Peyer's patch (tissue), 4 donors: ENCODE data around the gene PSMD1. TPM values are rescaled to one million over a fixed set of nuclear protein-coding genes. Genes with fewer than 3 reads are reported as not detected.
"Not testable (repeated sequence)": the region's sequence is repeated elsewhere in the genome, so short reads cannot be mapped to it uniquely, and the experiment has no call there.

Experiments used
- DNase-seq, 3 donors: peaks; one replicate each; pipeline ENCODE4 v3.0.0-alpha.2; 2017 to 2019
- H3K27ac ChIP-seq, 4 donors: fragments of 200-600 bp; sonication (generic); one replicate each; pipeline ENCODE4 v1.5.1; 2016 to 2019
- H3K27me3 ChIP-seq, 2 donors: fragments of 200-600 bp; sonication (generic); one replicate each; pipeline ENCODE4 v1.5.1; 2019
- H3K36me3 ChIP-seq, 3 donors: fragments of 200-600 bp; sonication (generic); one replicate each; pipeline ENCODE4 v1.5.1; 2016 to 2019
- H3K4me1 ChIP-seq, 4 donors: fragments of 200-600 bp; sonication (generic); one replicate each; pipeline ENCODE4 v1.5.1; 2016 to 2019
- H3K4me3 ChIP-seq, 4 donors: fragments of 200-600 bp; sonication (generic); 1 replicate in 3 of 4; 2 replicates in 1 of 4; pipeline ENCODE4 v1.5.1; 2016 to 2019; ENCODE audit warnings: mild to moderate bottlenecking in 1 of 4
- H3K9me3 ChIP-seq, 4 donors: fragments of 200-600 bp; sonication (generic); one replicate each; pipeline ENCODE4 v1.5.1; 2016 to 2019; ENCODE audit warnings: mild to moderate bottlenecking in 1 of 4
- CTCF ChIP-seq, 6 experiments: fragments of 450-650 bp in 4 of 6; fragments of 200-600 bp in 2 of 6; sonication (generic) in 1 of 6; IDR thresholded peaks; one replicate each; pipeline ENCODE4 v1.5.1; 2017 to 2019; ENCODE audit warnings: antibody characterized with exemption in 6 of 6, mild to moderate bottlenecking in 3 of 6, moderate library complexity in 1 of 6
- POLR2A ChIP-seq, 2 donors: fragments of 450-650 bp; IDR thresholded peaks; one replicate each; pipeline ENCODE4 v1.5.1; 2017; ENCODE audit warnings: antibody characterized with exemption in 2 of 2, mild to moderate bottlenecking in 2 of 2, moderate library complexity in 2 of 2
- total RNA-seq, 4 donors: library from RNA; depleted of rRNA; stranded (reverse); fragments of >200 nt; gene quantifications; one replicate each; pipeline ENCODE4 v1.1.0, GENCODE V29; 2016

The PSMD1 gene
- total RNA-seq, 4 donors from 2014 or later = 89.1 to 116 (median 111) TPM

- no peaks in the 10 kb centered on the region for H3K4me1 ChIP-seq
- no peak overlapping the region for H3K27ac ChIP-seq
- TF ChIP-seq POLR2A (IDR thresholded peaks at IDR 0.05) (no peak), CTCF (IDR thresholded peaks at IDR 0.05) (no peak)
- H3K9me3 ChIP-seq = no peaks in the 10 kb centered on the region
- DNase-seq = no peak
- peaks cover 0 to 4% (median 0%) of the 10 kb centered on the region in 3 donors for H3K36me3 ChIP-seq
- no peaks in the 10 kb centered on the region for H3K27me3 ChIP-seq
- no peak overlapping the region for H3K4me3 ChIP-seq
Observed at GRCh38 chr2:231139796-231140195, 83.1 kb downstream of the PSMD1 start.

DNA sequence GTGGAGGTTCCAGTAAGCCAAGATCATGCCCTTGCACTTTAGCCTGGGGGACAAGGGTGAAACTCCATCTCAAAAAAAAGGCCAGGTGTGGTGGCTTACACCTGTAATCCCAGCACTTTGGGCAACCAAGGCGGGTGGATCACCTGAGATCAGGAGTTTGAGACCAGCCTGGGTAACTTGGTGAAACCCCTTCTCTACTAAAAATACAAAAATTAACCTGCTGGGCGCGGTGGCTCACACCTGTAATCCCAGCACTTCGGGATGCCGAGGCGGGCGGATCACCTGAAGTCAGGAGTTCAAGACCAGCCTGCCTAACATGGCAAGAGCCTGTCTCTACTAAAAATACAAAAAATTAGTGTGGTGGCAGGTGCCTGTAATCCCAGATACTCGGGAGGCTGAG, 84.1 kb downstream of the PSMD1 start:
- not testable (repeated sequence) for H3K4me3 ChIP-seq, H3K27me3 ChIP-seq, H3K9me3 ChIP-seq, H3K4me1 ChIP-seq, H3K36me3 ChIP-seq, H3K27ac ChIP-seq, DNase-seq

- no peak for DNase-seq
- H3K9me3 ChIP-seq = no peaks in the 10 kb centered on the region
- H3K36me3 ChIP-seq = peaks cover 0 to 31% (median 0%) of the 10 kb centered on the region in 3 donors
- H3K4me3 ChIP-seq = no peak overlapping the region
- no peaks in the 10 kb centered on the region for H3K27me3 ChIP-seq
- no peak overlapping the region for H3K27ac ChIP-seq
- no peaks in the 10 kb centered on the region for H3K4me1 ChIP-seq
- TF ChIP-seq POLR2A (IDR thresholded peaks at IDR 0.05) (no peak), CTCF (IDR thresholded peaks at IDR 0.05) (no peak)
Observed at GRCh38 chr2:231144896-231145295, 88.2 kb downstream of the PSMD1 start.

GRCh38 chr2:231146665-231147064, 90.0 kb downstream of the PSMD1 start:
- H3K36me3 ChIP-seq = peaks cover 0 to 34% (median 0%) of the 10 kb centered on the region in 3 donors
- TF ChIP-seq CTCF (IDR thresholded peaks at IDR 0.05) (no peak), POLR2A (IDR thresholded peaks at IDR 0.05) (no peak)

GRCh38 chr2:231152800-231153557, 96.3 kb downstream of the PSMD1 start:
- no peak overlapping the region for H3K4me3 ChIP-seq
- H3K36me3 ChIP-seq = peaks cover 0 to 36% (median 0%) of the 10 kb centered on the region in 3 donors
- TF ChIP-seq CTCF (IDR thresholded peaks at IDR 0.05) = no peak
- TF ChIP-seq POLR2A (IDR thresholded peaks at IDR 0.05) = no peak
- no peak overlapping the region for H3K27ac ChIP-seq
- H3K9me3 ChIP-seq = no peaks in the 10 kb centered on the region
- DNase-seq = no peak
- no peaks in the 10 kb centered on the region for H3K27me3 ChIP-seq
- no peaks in the 10 kb centered on the region for H3K4me1 ChIP-seq

More at GRCh38 chr2:231146665-231147064, 90.0 kb downstream of the PSMD1 start:
- no peaks in the 10 kb centered on the region for H3K4me1 ChIP-seq
- no peaks in the 10 kb centered on the region for H3K9me3 ChIP-seq
- H3K27me3 ChIP-seq = no peaks in the 10 kb centered on the region
- no peak overlapping the region for H3K27ac ChIP-seq
- no peak overlapping the region for H3K4me3 ChIP-seq
- DNase-seq = no peak

- TF ChIP-seq POLR2A (IDR thresholded peaks at IDR 0.05) = no peak
- no peak for TF ChIP-seq CTCF (IDR thresholded peaks at IDR 0.05)
- H3K27me3 ChIP-seq = no peaks in the 10 kb centered on the region
- H3K4me1 ChIP-seq = peaks cover 0 to 7% (median 0%) of the 10 kb centered on the region in 4 donors
- peaks cover 0 to 26% (median 0%) of the 10 kb centered on the region in 3 donors for H3K36me3 ChIP-seq
- H3K9me3 ChIP-seq = no peaks in the 10 kb centered on the region
- H3K27ac ChIP-seq = peak overlapping the region in 1 of 4 donors; percentile 1
- no peak for DNase-seq
- H3K4me3 ChIP-seq = no peak overlapping the region
Observed at GRCh38 chr2:231159306-231159705, 102.6 kb downstream of the PSMD1 start.
